ENCODE measurements around the gene KRTAP6-1. TPM values are rescaled to one million over a fixed set of nuclear protein-coding genes. Genes with fewer than 3 reads are reported as not detected.

Gene KRTAP6-1
- not detected in 2 replicates for total RNA-seq (2014; rRNA removed; shearing (Covaris generic))

GRCh38 chr21:30613836-30614235, at the start of gene KRTAP6-1:
KRTAP6-1 (minus strand) TSS chr21:30613930; CDS start chr21:30613904, 26 bp downstream.
- no peak for DNase-seq (ENCODE audit: low read depth)

- DNase-seq (ENCODE audit: low read depth), result no peak
These were observed 39.2 kb upstream of the KRTAP6-1 start for GRCh38 chr21:30652891-30653290.

GRCh38 chr21:30646904-30647414, 33.2 kb upstream of the KRTAP6-1 start:
- DNase-seq (ENCODE audit: low read depth), result no peak

- DNase-seq (ENCODE audit: low read depth), result no peak
These were observed 28.8 kb upstream of the KRTAP6-1 start, which contains the start of gene KRTAP20-3 for GRCh38 chr21:30642564-30642963. KRTAP20-3 (plus strand) TSS chr21:30642864.

GRCh38 chr21:30638686-30639085, 25.0 kb upstream of the KRTAP6-1 start:
- no peak for DNase-seq (ENCODE audit: low read depth)

GRCh38 chr21:30634906-30635305, 21.2 kb upstream of the KRTAP6-1 start, which contains the start of gene KRTAP20-2:
KRTAP20-2 (plus strand) TSS chr21:30635206; CDS start chr21:30635264, 58 bp downstream.
- no peak for DNase-seq (ENCODE audit: low read depth)

- DNase-seq (ENCODE audit: low read depth), result no peak
These were observed 15.5 kb upstream of the KRTAP6-1 start for GRCh38 chr21:30629200-30629599.

GRCh38 chr21:30628109-30628508, 14.4 kb upstream of the KRTAP6-1 start:
- DNase-seq (ENCODE audit: low read depth), result no peak

GRCh38 chr21:30625449-30626165, 11.9 kb upstream of the KRTAP6-1 start:
- no peak for DNase-seq (ENCODE audit: low read depth)

GRCh38 chr21:30623362-30623761, 9.6 kb upstream of the KRTAP6-1 start:
- no peak for DNase-seq (ENCODE audit: low read depth)

GRCh38 chr21:30620522-30620921, 6.8 kb upstream of the KRTAP6-1 start, which contains the start of gene KRTAP20-4:
KRTAP20-4 (plus strand) TSS chr21:30620627.
- no peak for DNase-seq (ENCODE audit: low read depth)

- DNase-seq (ENCODE audit: low read depth), result no peak
These were observed 6.3 kb upstream of the KRTAP6-1 start for GRCh38 chr21:30620080-30620479.

- no peak for DNase-seq (ENCODE audit: low read depth)
These were observed 2.4 kb upstream of the KRTAP6-1 start, which contains the start of gene KRTAP20-1 for GRCh38 chr21:30616125-30616524. KRTAP20-1 (plus strand) TSS chr21:30616425; CDS start chr21:30616455, 30 bp downstream.

GRCh38 chr21:30615199-30615598, 1.5 kb upstream of the KRTAP6-1 start:
- no peak for DNase-seq (ENCODE audit: low read depth)

- no peak for DNase-seq (ENCODE audit: low read depth)
These were observed 1.6 kb downstream of the KRTAP6-1 start for GRCh38 chr21:30612132-30612531.

- DNase-seq (ENCODE audit: low read depth), result no peak
These were observed 7.8 kb downstream of the KRTAP6-1 start for GRCh38 chr21:30605968-30606367.

- no peak for DNase-seq (ENCODE audit: low read depth)
These were observed 12.9 kb downstream of the KRTAP6-1 start, which contains the start of gene KRTAP22-1 for GRCh38 chr21:30600787-30601186. KRTAP22-1 (plus strand) TSS chr21:30601087.

GRCh38 chr21:30598802-30599201, 14.9 kb downstream of the KRTAP6-1 start, which contains the start of gene KRTAP6-2:
KRTAP6-2 (minus strand) TSS chr21:30598902; CDS start chr21:30598874, 28 bp downstream.
- no peak for DNase-seq (ENCODE audit: low read depth)

- DNase-seq (ENCODE audit: low read depth), result no peak
These were observed 21.6 kb downstream of the KRTAP6-1 start, which contains the start of gene KRTAP6-3 for GRCh38 chr21:30592140-30592539. KRTAP6-3 (plus strand) TSS chr21:30592440; CDS start chr21:30592446, 6 bp downstream.

- no peak for DNase-seq (ENCODE audit: low read depth)
These were observed 23.4 kb downstream of the KRTAP6-1 start, which contains the start of gene KRTAP22-2 for GRCh38 chr21:30590297-30590696. KRTAP22-2 (minus strand) TSS chr21:30590397.

GRCh38 chr21:30582870-30583269, 30.9 kb downstream of the KRTAP6-1 start:
- DNase-seq (ENCODE audit: low read depth), result no peak

- DNase-seq (ENCODE audit: low read depth), result peak; percentile 8
These were observed 33.6 kb downstream of the KRTAP6-1 start for GRCh38 chr21:30580132-30580531.

- no peak for DNase-seq (ENCODE audit: low read depth)
These were observed 34.4 kb downstream of the KRTAP6-1 start for GRCh38 chr21:30579346-30579745.

Data from Daoy (cell line).